GM08714 (cell line): ENCODE results near the gene SIGLEC1.

ENCODE experiments used
- H3K4me3 ChIP-seq: fragments of 200-500 bp; sonication (Bioruptor generic); 2 replicates; pipeline ENCODE4 v1.5.1; 2014; ENCODE audit warnings: mild to moderate bottlenecking, low read length, inconsistent platforms
- ZNF274 ChIP-seq: IDR thresholded peaks from 2 replicates; pipeline ENCODE4 v1.6.1; 2012; ENCODE audit warnings: mild to moderate bottlenecking, low read depth, low read length

The SIGLEC1 gene

DNA sequence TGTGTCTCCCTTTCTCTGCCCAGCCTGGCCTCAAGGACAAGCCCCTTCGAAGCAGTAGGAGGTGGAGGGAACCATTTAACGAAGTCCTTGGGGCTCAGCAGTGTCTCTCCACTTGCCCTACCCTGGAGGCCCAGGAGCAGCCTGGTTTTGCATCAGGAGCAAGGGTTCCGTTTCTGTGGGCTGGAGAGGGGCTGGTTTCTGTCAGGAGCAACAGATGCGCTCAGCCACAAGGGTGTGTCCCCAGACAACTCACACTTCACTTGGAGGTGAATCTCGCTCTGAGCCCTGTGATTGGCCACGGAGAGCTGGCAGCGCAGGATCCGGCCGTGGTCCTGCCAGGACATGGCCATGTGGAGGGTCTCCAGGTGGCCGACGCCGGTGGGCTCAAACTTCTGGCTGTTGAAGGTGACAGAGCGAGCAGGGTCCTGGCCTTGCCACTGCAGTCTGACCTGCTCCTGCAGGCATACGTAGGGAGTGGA is 6.9 kb downstream of the SIGLEC1 start:
- TF ChIP-seq ZNF274: no peak
- no peak overlapping the region for H3K4me3 ChIP-seq

DNA sequence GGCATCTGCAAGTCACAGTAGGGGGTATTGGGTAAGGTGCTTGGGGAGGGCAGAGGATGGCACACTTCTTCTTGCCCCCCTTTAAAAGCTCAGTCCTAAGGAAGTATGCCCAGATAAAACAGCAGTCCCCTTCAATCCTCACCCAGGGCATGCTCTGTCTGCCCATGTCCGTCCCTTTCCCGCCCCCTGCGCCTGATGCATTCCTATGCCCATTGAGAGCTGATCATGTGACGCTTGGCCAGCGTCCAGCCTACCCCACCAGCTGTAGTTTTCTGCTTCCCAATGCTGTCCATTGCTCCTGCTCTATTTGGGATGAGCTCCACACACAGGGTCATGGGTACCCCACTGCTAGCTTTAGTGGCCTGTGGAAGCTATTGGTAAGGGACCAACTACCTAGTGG is 8.3 kb downstream of the SIGLEC1 start:
- no peak overlapping the region for H3K4me3 ChIP-seq
- TF ChIP-seq ZNF274: no peak

DNA sequence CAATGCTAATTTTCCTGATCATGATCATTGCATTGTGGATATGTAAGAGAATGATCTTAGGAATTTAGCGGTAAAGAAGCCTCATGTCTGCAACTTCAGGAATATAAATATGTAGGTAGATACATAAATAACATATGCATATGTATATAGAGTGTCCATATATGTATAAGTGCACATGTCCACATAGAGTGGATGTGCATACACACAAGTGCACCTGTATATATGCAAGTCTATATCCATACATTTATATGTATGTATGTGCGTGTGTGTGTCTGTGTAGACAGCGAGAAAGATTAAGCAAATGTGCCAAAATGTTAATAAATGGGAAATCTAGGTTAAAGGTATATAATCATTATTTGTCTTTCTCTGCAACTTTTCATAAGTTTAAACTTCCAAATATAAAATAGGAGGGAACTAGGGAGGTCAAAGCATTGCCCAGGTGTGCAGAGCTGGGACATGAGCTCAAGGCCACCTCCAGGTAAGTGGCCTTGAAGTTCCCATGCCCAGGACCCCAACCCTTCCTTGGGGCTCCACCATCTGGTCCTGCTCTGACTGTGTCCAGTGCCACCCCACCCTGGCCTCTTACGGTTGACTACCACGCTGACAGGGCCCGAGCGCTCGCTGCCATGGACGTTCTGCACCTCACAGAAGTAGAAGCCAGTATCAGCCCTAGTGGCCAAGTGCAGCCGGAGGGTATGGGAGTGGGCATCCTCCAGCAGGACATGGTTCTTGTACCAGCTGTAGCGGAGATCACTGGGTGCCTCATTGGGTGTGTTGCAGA is 9.6 kb downstream of the SIGLEC1 start:
- no peak for TF ChIP-seq ZNF274
- H3K4me3 ChIP-seq: no peak overlapping the region

DNA sequence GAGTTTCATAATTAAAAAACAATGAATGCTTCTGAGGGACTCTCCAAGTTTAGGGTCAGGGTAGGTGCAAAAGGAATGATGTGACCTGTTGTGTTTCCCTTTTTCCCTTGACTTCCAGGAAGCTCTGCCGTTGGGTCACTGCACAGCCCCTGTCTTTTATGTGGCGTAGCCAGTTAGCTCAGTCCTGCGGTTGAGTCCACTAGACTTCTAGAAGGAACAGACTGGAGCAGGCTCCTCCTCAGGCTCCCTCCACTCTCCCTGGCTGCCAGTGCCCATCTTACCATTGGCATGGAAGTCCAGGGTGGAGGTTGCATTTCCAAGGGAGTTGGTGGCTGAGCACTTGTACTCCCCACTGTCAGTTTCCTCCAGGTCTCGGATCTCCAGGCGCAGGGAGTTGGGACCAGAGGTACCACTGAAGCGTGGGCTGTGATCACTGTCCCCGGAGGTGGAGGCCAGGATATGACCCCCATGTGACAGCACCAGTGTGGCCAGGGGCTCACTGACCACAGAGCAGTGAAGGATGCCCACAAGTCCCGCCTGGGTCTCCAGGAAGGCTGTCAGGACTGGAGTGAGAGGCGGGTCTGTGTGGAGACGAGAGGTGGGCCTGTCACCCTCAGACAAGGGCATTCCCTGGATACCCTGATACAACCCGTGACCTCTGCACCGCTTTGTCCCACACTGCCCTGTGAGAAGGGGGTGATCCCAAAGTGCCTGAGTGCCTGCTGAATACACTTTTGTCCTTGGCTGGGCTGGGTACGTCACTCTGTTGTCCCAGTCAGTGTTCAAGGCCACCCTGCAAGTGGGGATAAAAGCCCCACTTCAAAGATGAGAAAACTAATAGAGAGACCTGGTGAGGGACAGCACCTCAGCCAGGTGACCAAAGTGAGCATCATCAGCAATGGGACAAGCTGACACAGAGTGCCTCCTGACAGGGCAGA is 11.1 kb downstream of the SIGLEC1 start:
- H3K4me3 ChIP-seq: no peak overlapping the region
- TF ChIP-seq ZNF274: no peak

DNA sequence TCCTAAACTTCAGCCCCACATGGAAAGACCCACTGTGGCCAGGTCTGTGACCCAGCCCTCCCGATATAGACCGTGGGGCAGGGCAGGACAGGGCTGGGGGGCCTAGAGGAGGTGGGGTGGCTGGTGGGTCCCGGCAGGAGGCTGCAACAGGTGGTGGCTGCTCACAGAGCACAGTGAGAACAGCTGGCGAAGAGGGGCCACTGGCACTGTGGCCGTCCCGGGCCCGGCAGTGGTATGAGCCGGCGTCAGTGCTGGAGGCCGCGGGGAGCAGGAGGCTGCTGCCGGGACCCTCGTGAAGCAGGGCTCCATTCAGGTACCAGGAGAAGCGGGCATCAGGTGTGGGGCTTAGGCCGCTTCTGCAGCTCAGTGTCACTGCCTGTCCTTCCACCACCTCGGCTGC is 13.4 kb downstream of the SIGLEC1 start:
- H3K4me3 ChIP-seq: no peak overlapping the region
- no peak for TF ChIP-seq ZNF274

DNA sequence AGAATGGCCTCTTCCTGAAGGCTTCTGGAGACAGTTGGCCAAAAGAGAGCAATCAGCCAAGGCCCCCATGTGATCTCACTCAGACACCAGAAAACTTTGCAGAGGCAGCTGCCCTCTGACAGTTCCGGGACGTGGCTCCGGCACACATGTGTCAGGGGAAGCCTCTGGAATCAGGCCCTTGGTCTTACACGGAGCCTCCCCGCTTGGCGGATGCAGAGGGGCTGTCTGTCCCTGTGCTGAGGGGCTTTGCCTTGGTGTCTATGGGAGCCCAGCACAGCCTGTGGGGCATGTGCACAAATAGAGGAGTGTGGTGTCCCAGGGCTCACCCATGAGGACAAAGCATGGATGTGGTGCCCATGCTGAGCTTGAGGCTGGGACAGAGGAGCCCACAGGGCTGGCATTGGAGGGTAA is 13.8 kb downstream of the SIGLEC1 start:
- no peak for TF ChIP-seq ZNF274
- no peak overlapping the region for H3K4me3 ChIP-seq

DNA sequence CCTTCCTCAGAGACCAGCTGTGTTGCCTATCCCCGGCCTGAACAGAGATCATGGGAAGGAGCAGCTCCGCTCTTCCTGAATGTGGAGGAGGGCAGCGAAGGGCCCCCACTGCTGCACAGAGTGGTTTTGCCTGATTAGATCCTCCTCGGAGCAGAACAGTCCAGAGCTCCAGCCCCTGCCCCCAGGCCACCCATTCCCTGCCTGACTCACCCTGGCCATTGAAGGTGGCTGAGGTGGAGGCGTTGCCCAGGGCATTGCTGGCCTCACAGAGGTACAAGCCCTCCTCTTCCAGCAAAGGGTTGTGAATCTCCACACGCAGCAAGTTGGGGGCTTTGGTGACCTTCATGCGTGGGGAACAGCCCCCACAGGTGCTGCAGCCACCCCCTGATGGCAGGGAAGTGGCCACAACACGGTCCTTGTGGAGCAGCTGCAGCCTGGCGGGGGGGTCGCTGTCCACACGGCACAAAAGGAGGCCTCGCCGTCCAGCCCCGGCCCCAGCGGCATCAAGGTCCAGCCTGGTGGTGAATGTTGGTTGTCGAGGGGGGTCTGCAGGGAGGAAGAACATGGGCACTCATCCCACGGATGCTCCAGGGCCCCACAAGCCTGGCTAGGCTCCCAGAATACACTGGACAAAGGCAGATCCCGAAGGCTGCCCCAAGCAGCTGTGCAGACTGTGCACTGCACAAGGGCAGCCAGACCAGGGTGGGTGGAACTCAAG is 14.7 kb downstream of the SIGLEC1 start:
- H3K4me3 ChIP-seq: no peak overlapping the region
- TF ChIP-seq ZNF274: no peak

DNA sequence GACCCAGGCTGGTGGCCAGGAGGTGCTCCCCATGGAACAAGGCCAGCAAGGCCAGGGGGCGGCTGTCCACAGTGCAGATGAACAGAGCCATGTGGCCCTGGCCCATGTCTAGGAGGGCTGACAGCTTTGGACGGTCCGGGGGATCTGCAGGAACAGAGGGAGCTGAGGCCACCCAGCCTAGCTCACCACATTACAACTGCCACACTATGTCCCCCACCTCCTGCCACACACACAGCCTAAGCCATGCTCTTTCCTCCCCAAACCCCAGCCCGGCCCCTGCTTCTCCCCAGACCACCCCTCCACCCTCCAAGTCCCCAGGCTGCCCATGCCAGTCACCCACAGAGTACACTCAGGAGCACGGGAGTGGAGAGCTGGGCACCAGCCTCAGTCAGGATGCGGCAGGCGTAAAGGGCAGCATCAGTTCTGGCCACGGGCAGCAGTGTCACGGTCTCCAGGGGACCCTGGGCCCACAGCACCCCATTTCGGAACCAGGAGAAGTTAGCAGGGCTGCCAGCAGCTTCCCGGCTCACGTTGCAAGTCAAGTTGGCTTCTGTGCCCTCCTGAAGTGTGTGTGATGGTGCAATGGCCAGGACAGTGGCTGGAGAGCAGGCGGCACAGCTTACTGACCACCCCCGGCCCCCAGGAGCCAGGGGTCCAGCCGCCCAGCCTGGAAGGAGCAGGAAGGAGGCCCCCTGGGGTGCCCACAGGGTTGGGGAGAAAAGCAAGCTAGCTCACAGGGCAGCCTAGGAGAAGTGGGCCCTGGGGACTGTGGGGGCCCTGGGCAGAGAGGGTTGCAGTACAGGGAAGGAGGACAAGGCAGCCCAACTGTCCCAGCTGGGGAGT is 15.4 kb downstream of the SIGLEC1 start:
- no peak overlapping the region for H3K4me3 ChIP-seq
- TF ChIP-seq ZNF274: no peak

DNA sequence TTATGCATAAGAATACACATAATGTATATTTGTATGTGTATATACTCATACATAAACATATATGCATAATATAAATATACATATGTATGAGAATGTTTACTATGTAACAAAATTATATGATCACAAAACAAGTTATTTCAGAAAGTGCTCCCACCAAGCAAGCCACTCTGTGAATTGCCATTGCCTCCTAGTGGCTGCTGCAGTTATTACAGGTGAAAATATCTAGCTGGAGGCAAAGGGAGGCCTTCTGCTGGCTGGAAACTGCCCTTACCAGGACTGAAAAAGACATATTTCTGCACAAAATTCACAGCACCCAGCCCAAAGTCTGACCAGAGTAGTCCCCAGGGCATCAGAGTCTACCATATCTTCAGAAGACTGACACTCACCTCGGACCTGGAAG is 16.2 kb downstream of the SIGLEC1 start:
- H3K4me3 ChIP-seq: no peak overlapping the region
- TF ChIP-seq ZNF274: no peak

DNA sequence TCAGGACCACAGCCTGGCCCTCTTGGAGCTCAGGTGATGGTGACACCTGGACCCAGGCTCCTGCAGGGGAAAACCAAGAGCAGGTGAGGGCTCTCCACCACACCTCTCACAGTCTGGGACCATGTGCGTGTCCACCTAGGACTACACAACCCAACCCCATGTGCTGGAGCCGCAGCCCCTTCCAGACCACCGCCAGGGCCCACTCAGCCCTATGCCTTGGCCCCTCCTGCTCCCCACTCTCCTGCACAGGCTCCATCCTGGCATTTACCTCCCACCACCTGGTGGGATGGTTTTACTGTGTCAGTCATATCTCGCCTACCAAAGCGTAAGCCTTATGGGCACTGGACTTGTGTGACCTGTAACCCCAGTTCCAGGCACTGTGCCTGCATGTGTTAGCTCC is 17.5 kb downstream of the SIGLEC1 start:
- H3K4me3 ChIP-seq: no peak overlapping the region

DNA sequence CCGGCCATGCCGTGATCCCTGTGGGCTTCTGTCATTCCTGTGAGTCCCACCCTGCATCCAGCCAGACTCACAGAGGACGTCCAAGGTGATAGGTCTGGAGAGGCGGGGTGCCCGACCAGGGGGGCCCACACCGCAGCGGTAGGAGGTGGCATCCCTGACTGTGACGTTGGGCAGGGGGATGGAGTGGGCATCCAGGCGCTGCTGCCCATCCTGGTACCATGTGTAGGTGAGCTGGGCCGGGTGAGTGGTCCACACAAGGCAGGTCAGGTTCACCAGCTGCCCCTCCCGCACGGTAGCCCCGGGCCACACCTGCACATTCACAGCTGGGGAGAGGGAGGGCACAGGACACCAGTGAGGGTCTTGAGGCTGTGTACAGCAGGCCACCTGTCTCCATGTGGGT is 19.0 kb downstream of the SIGLEC1 start:
- no peak for TF ChIP-seq ZNF274
- no peak overlapping the region for H3K4me3 ChIP-seq

More for the DNA sequence above, 17.5 kb downstream of the SIGLEC1 start:
- no peak for TF ChIP-seq ZNF274

DNA sequence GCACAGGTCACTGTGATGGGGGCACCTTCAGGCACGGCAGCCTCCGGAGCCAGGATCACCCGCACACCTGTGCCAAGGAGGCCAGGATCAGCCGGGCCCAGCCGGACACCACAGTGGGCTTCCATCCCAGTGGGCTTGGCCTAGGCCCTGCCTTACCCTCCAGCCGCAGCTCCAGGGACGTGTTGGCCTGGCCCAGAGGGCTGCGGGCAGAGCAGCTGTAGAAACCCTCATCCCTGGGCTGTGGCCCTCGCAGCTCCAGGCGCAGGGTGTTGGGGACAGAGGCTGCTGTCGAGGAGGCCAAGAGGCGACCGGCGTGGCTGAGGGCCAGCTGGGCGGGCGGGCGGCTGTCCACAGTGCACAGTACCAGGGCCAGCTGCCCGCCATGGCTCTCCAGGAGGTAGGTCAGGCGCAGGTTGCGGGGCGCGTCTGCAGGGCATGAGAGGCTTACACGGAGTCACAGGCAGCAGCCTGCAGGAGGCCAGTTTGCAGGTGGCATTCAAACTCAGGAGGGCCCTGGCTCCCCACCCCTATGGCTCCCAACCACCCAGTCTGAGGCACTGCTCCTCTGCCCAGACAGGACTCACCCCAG is 19.6 kb downstream of the SIGLEC1 start:
- no peak for TF ChIP-seq ZNF274
- H3K4me3 ChIP-seq: no peak overlapping the region

DNA sequence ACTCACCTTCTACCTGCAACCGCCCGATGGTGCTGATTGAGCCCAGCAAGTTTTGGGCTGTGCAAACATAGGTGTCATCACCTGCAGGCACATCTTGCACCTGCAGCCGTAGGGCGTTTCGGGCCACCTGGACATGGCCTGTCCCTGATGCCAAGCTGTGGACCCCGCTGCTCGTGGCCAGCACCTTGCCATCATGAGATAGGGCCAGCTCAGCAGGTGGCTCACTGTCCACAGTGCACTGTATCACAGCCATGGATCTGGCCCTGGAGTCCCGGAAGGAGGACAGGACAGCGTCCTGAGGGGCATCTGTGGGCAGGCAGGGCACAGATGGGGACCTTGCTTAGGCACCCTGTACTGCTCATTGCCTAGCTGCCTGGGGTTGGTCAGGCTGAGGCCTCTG is 20.5 kb downstream of the SIGLEC1 start:
- TF ChIP-seq ZNF274: no peak
- no peak overlapping the region for H3K4me3 ChIP-seq
